Activated B cell treated with CpG ODN at 0.5 μM for 24 hours (primary cell): ENCODE measurements around the gene APBB1IP. TPM values are rescaled to one million over a fixed set of nuclear protein-coding genes. Genes with fewer than 3 reads are reported as not detected.

ENCODE experiments used
- ATAC-seq: fragments of 200-7000 bp; cut with Tn5 transposase; one replicate; pipeline ENCODE4 v1.10.0; 2021; ENCODE audit warnings: low read depth, mild to moderate bottlenecking, moderate library complexity
- CTCF ChIA-PET: fragments of 350-600 bp; sonication (Branson Sonifier 250); formaldehyde crosslinking; loops from one replicate; lab custom pipeline; 2021; ENCODE audit warnings: antibody characterized with exemption; lab: Charles Lee
- POLR2A ChIA-PET: fragments of 350-600 bp; sonication (Branson Sonifier 250); formaldehyde crosslinking; loops from one replicate; lab custom pipeline; 2021; ENCODE audit warnings: antibody characterized with exemption; lab: Charles Lee
- DNase-seq: peaks from one replicate; pipeline ENCODE4 v3.0.0; 2022
- H3K27ac Mint-ChIP-seq: one replicate; pipeline ENCODE4 v1.8.0; 2020; ENCODE audit warnings: mixed read lengths
- H3K27me3 Mint-ChIP-seq: one replicate; pipeline ENCODE4 v1.8.0; 2021; ENCODE audit warnings: mixed read lengths
- H3K36me3 Mint-ChIP-seq: one replicate; pipeline ENCODE4 v1.8.0; 2021; ENCODE audit warnings: low read depth, mixed read lengths
- H3K4me1 Mint-ChIP-seq: one replicate; pipeline ENCODE4 v1.8.0; 2021; ENCODE audit warnings: mixed read lengths
- H3K4me3 Mint-ChIP-seq: one replicate; pipeline ENCODE4 v1.8.0; 2020; ENCODE audit warnings: mild to moderate bottlenecking, mixed read lengths
- H3K9me3 Mint-ChIP-seq: one replicate; pipeline ENCODE4 v1.8.0; 2020; ENCODE audit warnings: mixed read lengths
- CTCF ChIP-seq: fragments of 200-600 bp; IDR thresholded peaks from one replicate; pipeline ENCODE4 v1.8.0; 2022; ENCODE audit warnings: antibody characterized with exemption, mild to moderate bottlenecking
- intact Hi-C: fragments of 100-400 bp; cut with micrococcal nuclease; formaldehyde crosslinking; loops from one replicate; pipeline ENCODE4 v1.15.1; 2024
- total RNA-seq: library from RNA; stranded (reverse); gene quantifications from 2 replicates; pipeline ENCODE4 v1.2.3, GENCODE V29; 2022

Gene APBB1IP
- total RNA-seq, 1 donor from 2014 or later, result 85.5 TPM

GRCh38 chr10:26505491-26505890 lies 67.3 kb downstream of the APBB1IP start:
- no peak overlapping the region for H3K27ac Mint-ChIP-seq
- intact Hi-C loops, result no loop called here
- CTCF ChIA-PET, result no interaction called here
- TF ChIP-seq CTCF, result no peak
- POLR2A ChIA-PET, result no interaction called here
- no peak overlapping the region for H3K4me3 Mint-ChIP-seq
- H3K4me1 Mint-ChIP-seq, result peaks cover 11% of the 10 kb centered on the region
- H3K27me3 Mint-ChIP-seq, result no peaks in the 10 kb centered on the region
- H3K9me3 Mint-ChIP-seq, result no peaks in the 10 kb centered on the region
- peaks cover 87% of the 10 kb centered on the region for H3K36me3 Mint-ChIP-seq
- no peak for ATAC-seq
- DNase-seq, result no peak

- Mint-ChIP-seq H3K9me3 (no peaks in the 10 kb centered on the region), H3K27ac (peak overlapping the region; percentile 8), H3K27me3 (no peaks in the 10 kb centered on the region), H3K36me3 (peaks cover 87% of the 10 kb centered on the region), H3K4me1 (peaks cover 11% of the 10 kb centered on the region), H3K4me3 (no peak overlapping the region)
- ATAC-seq (no peak), DNase-seq (no peak)
- intact Hi-C loops, result no loop called here
- ChIA-PET CTCF (no interaction called here), POLR2A (interaction anchor here (0.8 kb wide), 1 partner anchor 69 kb away, joined by 3 read pairs; no protein-coding TSS in a partner anchor)
- no peak for TF ChIP-seq CTCF
Observed at GRCh38 chr10:26506736-26507135, 68.6 kb downstream of the APBB1IP start.

- H3K4me1 Mint-ChIP-seq, result peaks cover 11% of the 10 kb centered on the region
- no peak for TF ChIP-seq CTCF
- intact Hi-C loops, result no loop called here
- H3K27me3 Mint-ChIP-seq, result no peaks in the 10 kb centered on the region
- H3K9me3 Mint-ChIP-seq, result peaks cover 1% of the 10 kb centered on the region
- CTCF ChIA-PET, result no interaction called here
- no peak overlapping the region for H3K4me3 Mint-ChIP-seq
- peaks cover 89% of the 10 kb centered on the region for H3K36me3 Mint-ChIP-seq
- DNase-seq, result no peak
- no peak for ATAC-seq
- POLR2A ChIA-PET, result no interaction called here
- H3K27ac Mint-ChIP-seq, result peak overlapping the region; percentile 20
Observed at GRCh38 chr10:26507441-26507840, 69.3 kb downstream of the APBB1IP start.

DNA sequence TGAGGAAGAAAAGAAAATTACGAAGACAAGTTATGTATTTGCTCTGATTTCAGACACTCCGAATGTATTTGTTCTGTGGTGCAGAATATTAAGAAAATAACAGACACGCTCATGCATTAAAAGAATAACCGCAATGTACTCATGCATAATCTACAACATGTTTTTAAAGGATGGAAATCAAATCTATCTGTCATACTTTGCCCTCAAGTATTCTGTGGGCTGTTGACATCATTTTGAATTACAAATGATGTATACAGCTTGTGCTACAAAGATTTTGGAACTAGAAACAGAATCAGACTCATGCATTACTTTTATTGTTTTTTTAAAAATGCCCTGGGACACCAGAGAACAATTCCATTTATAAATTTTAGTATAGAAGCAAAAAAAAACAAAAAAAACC lies 69.9 kb downstream of the APBB1IP start:
- ATAC-seq (no peak), DNase-seq (no peak)
- H3K27me3 Mint-ChIP-seq, result no peaks in the 10 kb centered on the region
- H3K4me1 Mint-ChIP-seq, result peaks cover 11% of the 10 kb centered on the region
- H3K27ac Mint-ChIP-seq, result peak overlapping the region; percentile 20
- H3K9me3 Mint-ChIP-seq, result peaks cover 4% of the 10 kb centered on the region
- peaks cover 89% of the 10 kb centered on the region for H3K36me3 Mint-ChIP-seq
- CTCF ChIA-PET, result no interaction called here
- POLR2A ChIA-PET, result no interaction called here
- no peak for TF ChIP-seq CTCF
- intact Hi-C loops, result no loop called here
- H3K4me3 Mint-ChIP-seq, result no peak overlapping the region

GRCh38 chr10:26509307-26509706 lies 71.2 kb downstream of the APBB1IP start:
- intact Hi-C loops, result no loop called here
- Mint-ChIP-seq H3K27ac (peak overlapping the region; percentile 41), H3K27me3 (no peaks in the 10 kb centered on the region), H3K9me3 (peaks cover 4% of the 10 kb centered on the region), H3K36me3 (peaks cover 89% of the 10 kb centered on the region), H3K4me3 (no peak overlapping the region), H3K4me1 (peaks cover 11% of the 10 kb centered on the region)
- CTCF ChIA-PET, result no interaction called here
- DNase-seq, result no peak
- no peak for ATAC-seq
- no peak for TF ChIP-seq CTCF
- POLR2A ChIA-PET, result no interaction called here
